HG03060 (cell line): ENCODE data around the gene ANXA8.

Source experiments
- ATAC-seq: cut with Tn5 transposase; IDR thresholded peaks from one replicate; pipeline ENCODE4 v1.9.1; 2021; ENCODE audit warnings: low read depth, moderate number of reproducible peaks; ENCODE audit not compliant: unreplicated experiment

The ANXA8 gene

GRCh38 chr10:47449102-47449978 lies 34.6 kb downstream of the ANXA8 start:
- no peak for ATAC-seq

GRCh38 chr10:47447705-47448104 lies 36.2 kb downstream of the ANXA8 start:
- ATAC-seq = no peak

- no peak for ATAC-seq
These were observed 36.7 kb downstream of the ANXA8 start for GRCh38 chr10:47447209-47447608.

GRCh38 chr10:47445720-47446119 lies 38.2 kb downstream of the ANXA8 start:
- no peak for ATAC-seq

GRCh38 chr10:47444047-47444446 lies 39.9 kb downstream of the ANXA8 start:
- ATAC-seq = no peak

- no peak for ATAC-seq
These were observed 40.8 kb downstream of the ANXA8 start for GRCh38 chr10:47443145-47443544.

GRCh38 chr10:47442351-47442750 lies 41.6 kb downstream of the ANXA8 start:
- no peak for ATAC-seq

- ATAC-seq = no peak
These were observed 42.0 kb downstream of the ANXA8 start for GRCh38 chr10:47441938-47442337.

GRCh38 chr10:47440207-47440606 lies 43.7 kb downstream of the ANXA8 start:
- ATAC-seq = no peak

- no peak for ATAC-seq
These were observed 44.9 kb downstream of the ANXA8 start for GRCh38 chr10:47438857-47439474.

GRCh38 chr10:47435081-47435480 lies 48.8 kb downstream of the ANXA8 start:
- ATAC-seq = no peak

GRCh38 chr10:47425813-47426419 lies 58.0 kb downstream of the ANXA8 start:
- ATAC-seq = no peak

GRCh38 chr10:47424231-47424630 lies 59.7 kb downstream of the ANXA8 start:
- no peak for ATAC-seq

GRCh38 chr10:47423476-47423875 lies 60.4 kb downstream of the ANXA8 start:
- ATAC-seq = no peak

- ATAC-seq = no peak
These were observed 62.6 kb downstream of the ANXA8 start for GRCh38 chr10:47421057-47421952.

GRCh38 chr10:47420305-47421056 lies 63.4 kb downstream of the ANXA8 start:
- no peak for ATAC-seq

- ATAC-seq = no peak
These were observed 64.5 kb downstream of the ANXA8 start for GRCh38 chr10:47419421-47419820.

- ATAC-seq = no peak
These were observed 64.9 kb downstream of the ANXA8 start for GRCh38 chr10:47418966-47419365.

- ATAC-seq = no peak
These were observed 65.6 kb downstream of the ANXA8 start for GRCh38 chr10:47418321-47418720.
